Loucy (cell line): ENCODE data around the gene AGFG1.

Source experiments
- H2AFZ ChIP-seq: fragments of 200-600 bp; sonication (generic); 2 replicates; pipeline ENCODE4 v1.6.0; 2016; ENCODE audit warnings: antibody characterized with exemption, mild to moderate bottlenecking, low read length, moderate library complexity
- H3F3A ChIP-seq: fragments of 200-600 bp; 2 replicates; pipeline ENCODE4 v1.6.0; 2016; ENCODE audit warnings: antibody characterized with exemption, low read depth, mild to moderate bottlenecking
- H3K27me3 ChIP-seq: fragments of 200-600 bp; sonication (generic); 2 replicates; pipeline ENCODE4 v1.6.1; 2014; ENCODE audit warnings: low read length, mild to moderate bottlenecking; ENCODE audit not compliant: insufficient read depth, poor library complexity, severe bottlenecking
- H3K36me3 ChIP-seq: fragments of 200-600 bp; sonication (generic); 2 replicates; pipeline ENCODE4 v1.6.1; 2016; ENCODE audit warnings: low read length; ENCODE audit not compliant: insufficient read depth
- H3K4me1 ChIP-seq: fragments of 200-600 bp; sonication (generic); 2 replicates; pipeline ENCODE4 v1.5.1; 2014; ENCODE audit warnings: low read length, mild to moderate bottlenecking; ENCODE audit not compliant: insufficient read depth, poor library complexity, severe bottlenecking
- H3K4me2 ChIP-seq: fragments of 200-600 bp; sonication (generic); 2 replicates; pipeline ENCODE4 v1.6.0; 2014; ENCODE audit warnings: antibody characterized with exemption, low read length, low read depth, mild to moderate bottlenecking; ENCODE audit not compliant: poor library complexity, severe bottlenecking
- H3K4me3 ChIP-seq: fragments of 200-600 bp; sonication (generic); 2 replicates; pipeline ENCODE4 v1.5.1; 2014; ENCODE audit warnings: low read length, mild to moderate bottlenecking, mixed read lengths; ENCODE audit not compliant: poor library complexity, severe bottlenecking
- H3K79me2 ChIP-seq: fragments of 200-600 bp; sonication (generic); 2 replicates; pipeline ENCODE4 v1.6.1; 2014; ENCODE audit warnings: low read length; ENCODE audit not compliant: insufficient read depth
- H3K9ac ChIP-seq: fragments of 200-600 bp; sonication (generic); 2 replicates; pipeline ENCODE4 v1.6.0; 2014; ENCODE audit warnings: mild to moderate bottlenecking, low read depth, low read length, moderate library complexity; ENCODE audit not compliant: poor library complexity, severe bottlenecking
- H3K9me2 ChIP-seq: fragments of 200-600 bp; sonication (generic); replicated peaks from 2 replicates; pipeline ENCODE4 v1.6.1; 2016; ENCODE audit warnings: low read depth, low read length, mixed read lengths
- H3K9me3 ChIP-seq: fragments of 200-600 bp; sonication (generic); 2 replicates; pipeline ENCODE4 v1.6.1; 2014; ENCODE audit warnings: mild to moderate bottlenecking, antibody characterized with exemption, low read length, low read depth; ENCODE audit not compliant: insufficient read depth
- H4K20me1 ChIP-seq: fragments of 200-600 bp; sonication (generic); 2 replicates; pipeline ENCODE4 v1.6.0; 2014; ENCODE audit warnings: antibody characterized with exemption, low read length, mild to moderate bottlenecking; ENCODE audit not compliant: insufficient read depth, poor library complexity, severe bottlenecking
- EZH2phosphoT487 ChIP-seq: fragments of 200-600 bp; IDR thresholded peaks from 2 replicates; pipeline ENCODE4 v1.6.1; 2018; ENCODE audit warnings: antibody characterized with exemption, mild to moderate bottlenecking, moderate library complexity, borderline replicate concordance
- TF ChIP-seq, protein P1 (sequence below): fragments of 200-600 bp; sonication (generic); conservative IDR thresholded peaks from 2 replicates; pipeline ENCODE4 v1.5.1; 2014; ENCODE audit warnings: mild to moderate bottlenecking, antibody characterized with exemption, low read length

The AGFG1 gene

DNA sequence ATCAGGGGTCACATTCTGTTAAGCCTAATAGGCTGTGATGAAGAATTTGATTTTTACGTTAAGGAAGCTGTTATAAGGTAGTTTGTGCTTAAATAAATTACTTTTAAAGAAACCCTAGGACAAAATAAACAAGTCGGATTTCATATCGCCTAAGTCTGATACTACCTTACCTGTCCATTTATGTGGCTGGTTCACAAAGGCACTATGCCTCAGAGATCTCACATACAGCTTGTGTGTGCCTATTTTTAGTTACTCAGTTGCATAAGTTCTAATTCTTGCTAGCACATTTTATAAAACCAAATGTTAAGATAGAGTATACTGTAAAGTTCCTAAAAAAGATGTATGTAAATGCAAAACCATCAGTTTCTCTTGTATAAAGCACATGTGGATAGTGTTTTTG lies 40.0 kb downstream of the AGFG1 start:
- Histone ChIP-seq H3K9me2 (no peaks in the 10 kb centered on the region), H3K36me3 (peaks cover 3% of the 10 kb centered on the region; the same call in 1 of the 2 replicates), H3K4me3 (no peak overlapping the region), H3K4me1 (peaks cover 22% of the 10 kb centered on the region), H3K4me2 (no peak overlapping the region), H3K9ac (no peak overlapping the region), H3K9me3 (no peaks in the 10 kb centered on the region), H3K27me3 (no peaks in the 10 kb centered on the region), H3F3A (no peaks in the 10 kb centered on the region), H4K20me1 (peaks cover 87% of the 10 kb centered on the region), H2AFZ (no peak overlapping the region), H3K79me2 (peaks cover 99% of the 10 kb centered on the region)
- TF ChIP-seq, protein P1, sequence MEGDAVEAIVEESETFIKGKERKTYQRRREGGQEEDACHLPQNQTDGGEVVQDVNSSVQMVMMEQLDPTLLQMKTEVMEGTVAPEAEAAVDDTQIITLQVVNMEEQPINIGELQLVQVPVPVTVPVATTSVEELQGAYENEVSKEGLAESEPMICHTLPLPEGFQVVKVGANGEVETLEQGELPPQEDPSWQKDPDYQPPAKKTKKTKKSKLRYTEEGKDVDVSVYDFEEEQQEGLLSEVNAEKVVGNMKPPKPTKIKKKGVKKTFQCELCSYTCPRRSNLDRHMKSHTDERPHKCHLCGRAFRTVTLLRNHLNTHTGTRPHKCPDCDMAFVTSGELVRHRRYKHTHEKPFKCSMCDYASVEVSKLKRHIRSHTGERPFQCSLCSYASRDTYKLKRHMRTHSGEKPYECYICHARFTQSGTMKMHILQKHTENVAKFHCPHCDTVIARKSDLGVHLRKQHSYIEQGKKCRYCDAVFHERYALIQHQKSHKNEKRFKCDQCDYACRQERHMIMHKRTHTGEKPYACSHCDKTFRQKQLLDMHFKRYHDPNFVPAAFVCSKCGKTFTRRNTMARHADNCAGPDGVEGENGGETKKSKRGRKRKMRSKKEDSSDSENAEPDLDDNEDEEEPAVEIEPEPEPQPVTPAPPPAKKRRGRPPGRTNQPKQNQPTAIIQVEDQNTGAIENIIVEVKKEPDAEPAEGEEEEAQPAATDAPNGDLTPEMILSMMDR, result no peak
- no peak for TF ChIP-seq EZH2phosphoT487

DNA sequence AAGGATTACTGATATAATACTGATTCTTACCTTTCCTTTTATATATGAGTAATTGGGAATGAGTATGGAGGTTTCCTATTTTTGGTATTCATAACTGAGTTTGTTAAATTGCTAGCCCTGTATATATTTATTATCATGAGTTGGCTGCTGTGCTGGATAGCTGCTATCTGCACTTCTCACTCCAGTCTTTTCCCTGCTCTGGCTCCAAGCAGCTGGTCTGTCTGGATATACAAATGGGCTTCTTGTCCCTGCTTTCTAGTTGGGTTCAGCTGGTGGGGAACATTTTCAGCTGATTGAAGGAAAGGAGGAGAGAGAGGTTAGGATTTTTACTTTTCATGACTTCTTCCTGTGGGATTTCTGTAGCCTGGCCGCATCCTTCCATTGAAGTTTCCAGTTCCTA lies 41.2 kb downstream of the AGFG1 start:
- TF ChIP-seq, protein P1, result no peak
- no peak for TF ChIP-seq EZH2phosphoT487
- Histone ChIP-seq H3K36me3 (peaks cover 3% of the 10 kb centered on the region; the same call in 1 of the 2 replicates), H3K9me2 (no peaks in the 10 kb centered on the region), H3K9ac (no peak overlapping the region), H3K4me3 (no peak overlapping the region), H4K20me1 (peaks cover 80% of the 10 kb centered on the region), H3K27me3 (no peaks in the 10 kb centered on the region), H3K79me2 (peaks cover 100% of the 10 kb centered on the region), H3K9me3 (no peaks in the 10 kb centered on the region), H3K4me1 (peaks cover 25% of the 10 kb centered on the region), H3F3A (no peaks in the 10 kb centered on the region), H2AFZ (no peak overlapping the region), H3K4me2 (no peak overlapping the region)

DNA sequence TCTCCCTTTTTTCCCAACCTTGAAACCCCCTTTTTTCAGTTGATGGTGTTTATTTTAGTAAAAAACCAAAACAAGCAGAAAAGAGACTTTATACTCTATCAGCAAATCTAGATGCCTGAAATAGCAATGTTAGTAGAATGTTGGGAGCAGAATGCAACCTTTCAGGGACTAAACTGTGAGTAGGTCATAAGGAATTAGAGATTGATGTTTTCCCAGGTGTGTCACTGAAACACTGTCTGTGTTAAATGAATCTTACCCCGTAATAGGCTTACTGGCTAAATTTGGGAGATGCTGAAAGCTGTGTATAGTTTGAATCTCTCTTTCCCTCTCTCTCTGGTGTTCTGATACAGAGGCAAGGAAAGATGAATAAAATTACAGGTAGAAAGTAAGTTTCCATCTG lies 43.8 kb downstream of the AGFG1 start:
- no peak overlapping the region for H3K4me3 ChIP-seq
- no peaks in the 10 kb centered on the region for H3K9me3 ChIP-seq
- H3K79me2 ChIP-seq, result peaks cover 100% of the 10 kb centered on the region
- TF ChIP-seq EZH2phosphoT487, result no peak
- TF ChIP-seq, protein P1, result no peak
- no peak overlapping the region for H3K9ac ChIP-seq
- H3K4me2 ChIP-seq, result no peak overlapping the region
- H3K9me2 ChIP-seq, result no peaks in the 10 kb centered on the region
- H3K36me3 ChIP-seq, result peaks cover 10% of the 10 kb centered on the region; the same call in 1 of the 2 replicates
- peaks cover 75% of the 10 kb centered on the region for H4K20me1 ChIP-seq
- peaks cover 6% of the 10 kb centered on the region for H3K4me1 ChIP-seq
- H3K27me3 ChIP-seq, result no peaks in the 10 kb centered on the region
- H2AFZ ChIP-seq, result no peak overlapping the region
- H3F3A ChIP-seq, result no peaks in the 10 kb centered on the region
